Natural killer cell (primary cell): Measurements from ENCODE around the gene BTBD18. TPM values are rescaled to one million over a fixed set of nuclear protein-coding genes. Genes with fewer than 3 reads are reported as not detected.

Source experiments
- ATAC-seq, 3 donors: fragments of 150-1000 bp in 2 of 3; fragments of 200-7000 bp in 1 of 3; cut with Tn5 transposase; 1 replicate in 1 of 3; 2 replicates in 2 of 3; pipeline ENCODE4 v1.10.0; 2021; ENCODE audit warnings: mild to moderate bottlenecking in 2 of 3, moderate library complexity in 2 of 3
- DNase-seq, 2 donors: peaks; one replicate each; pipeline versions ENCODE4 v3.0.0 to v3.0.0-alpha.2; 2013 to 2021; ENCODE audit warnings: mixed read lengths in 1 of 2
- H3K27ac ChIP-seq: one replicate; pipeline ENCODE4 v1.5.1; 2013; ENCODE audit warnings: mild to moderate bottlenecking, low read length
- H3K27me3 ChIP-seq: one replicate; pipeline ENCODE4 v1.6.1; 2013; ENCODE audit warnings: low read length; ENCODE audit not compliant: control insufficient read depth, insufficient read depth
- H3K36me3 ChIP-seq: one replicate; pipeline ENCODE4 v1.6.1; 2013; ENCODE audit warnings: low read length; ENCODE audit not compliant: control insufficient read depth, insufficient read depth
- H3K4me1 ChIP-seq: one replicate; pipeline ENCODE4 v1.6.1; 2013; ENCODE audit warnings: low read length; ENCODE audit not compliant: control insufficient read depth, insufficient read depth
- H3K4me3 ChIP-seq: one replicate; pipeline ENCODE4 v1.5.1; 2013; ENCODE audit warnings: low read length
- H3K9me3 ChIP-seq: one replicate; pipeline ENCODE4 v1.6.1; 2013; ENCODE audit warnings: low read length; ENCODE audit not compliant: control insufficient read depth, insufficient read depth
- H3K27ac Mint-ChIP-seq, 2 donors: one replicate each; pipeline ENCODE4 v1.8.0; 2022; ENCODE audit warnings: mild to moderate bottlenecking in 2 of 2, mixed read lengths in 2 of 2, moderate library complexity in 1 of 2
- H3K27me3 Mint-ChIP-seq, 2 donors: one replicate each; pipeline ENCODE4 v1.8.0; 2022; ENCODE audit warnings: low read depth in 2 of 2, mixed read lengths in 2 of 2
- H3K36me3 Mint-ChIP-seq: one replicate; pipeline ENCODE4 v1.8.0; 2022; ENCODE audit warnings: mixed read lengths
- H3K4me1 Mint-ChIP-seq, 2 donors: one replicate each; pipeline ENCODE4 v1.8.0; 2022; ENCODE audit warnings: mixed read lengths in 2 of 2
- H3K4me3 Mint-ChIP-seq: one replicate; pipeline ENCODE4 v1.8.0; 2022; ENCODE audit warnings: mild to moderate bottlenecking, moderate library complexity, mixed read lengths
- H3K9me3 Mint-ChIP-seq, 2 donors: one replicate each; pipeline ENCODE4 v1.8.0; 2022; ENCODE audit warnings: mixed read lengths in 2 of 2
- CTCF ChIP-seq: fragments of 200-600 bp; IDR thresholded peaks from one replicate; pipeline ENCODE4 v1.8.0; 2022; ENCODE audit warnings: antibody characterized with exemption
- WGBS: methylation state at CpG from one replicate; pipeline ENCODE4 v1.1.7; 2013; ENCODE audit warnings: missing lambda C conversion rate; ENCODE audit not compliant: insufficient coverage; 5-methylcytosine and 5-hydroxymethylcytosine counted together
- intact Hi-C: fragments of 100-400 bp; cut with micrococcal nuclease; formaldehyde crosslinking; loops from one replicate; pipeline ENCODE4 v1.14.2; 2022
- total RNA-seq, 4 donors: library from RNA; stranded (reverse); fragments of 120-200 nt in 1 of 4; gene quantifications; one replicate each; pipeline versions ENCODE4 v1.2.3 to v1.2.4, GENCODE V29; 2013 to 2022

The BTBD18 gene
- total RNA-seq, 3 donors from 2014 or later (not counting 1 experiment from before 2014, with no cell fraction given) = not detected

GRCh38 chr11:57764972-57765371, 13.4 kb upstream of the BTBD18 start:
- no peak overlapping the region for H3K4me3 Mint-ChIP-seq
- 63% methylated on average over 1 of the region's 2 CpGs for WGBS
- peaks cover 5 to 11% of the 10 kb centered on the region in 2 donors for H3K4me1 Mint-ChIP-seq
- Histone ChIP-seq H3K4me3 (no peak overlapping the region), H3K4me1 (no peaks in the 10 kb centered on the region), H3K27ac (no peak overlapping the region), H3K9me3 (no peaks in the 10 kb centered on the region), H3K36me3 (no peaks in the 10 kb centered on the region), H3K27me3 (no peaks in the 10 kb centered on the region)
- H3K36me3 Mint-ChIP-seq = no peaks in the 10 kb centered on the region
- DNase-seq = no peak
- no peak overlapping the region for H3K27ac Mint-ChIP-seq
- intact Hi-C loops = no loop called here
- H3K27me3 Mint-ChIP-seq = peaks cover 8 to 18% of the 10 kb centered on the region in 2 donors
- TF ChIP-seq CTCF = no peak
- no peaks in the 10 kb centered on the region for H3K9me3 Mint-ChIP-seq
- ATAC-seq = no peak

- no peak overlapping the region for H3K4me3 ChIP-seq
- 75% methylated on average over 2 of the region's 2 CpGs for WGBS
- no peak for TF ChIP-seq CTCF
- Mint-ChIP-seq H3K4me1 (peaks cover 5 to 11% of the 10 kb centered on the region in 2 donors), H3K27ac (no peak overlapping the region), H3K4me3 (no peak overlapping the region), H3K27me3 (peaks cover 8 to 18% of the 10 kb centered on the region in 2 donors), H3K9me3 (no peaks in the 10 kb centered on the region), H3K36me3 (no peaks in the 10 kb centered on the region)
- H3K27me3 ChIP-seq = no peaks in the 10 kb centered on the region
- H3K36me3 ChIP-seq = no peaks in the 10 kb centered on the region
- intact Hi-C loops = no loop called here
- no peaks in the 10 kb centered on the region for H3K4me1 ChIP-seq
- DNase-seq (no peak), ATAC-seq (no peak)
- H3K9me3 ChIP-seq = no peaks in the 10 kb centered on the region
- H3K27ac ChIP-seq = no peak overlapping the region
These were observed 12.9 kb upstream of the BTBD18 start for GRCh38 chr11:57764566-57764965.

- Histone ChIP-seq H3K27me3 (no peaks in the 10 kb centered on the region), H3K9me3 (no peaks in the 10 kb centered on the region), H3K27ac (no peak overlapping the region), H3K4me3 (no peak overlapping the region), H3K4me1 (no peaks in the 10 kb centered on the region), H3K36me3 (no peaks in the 10 kb centered on the region)
- no peak for ATAC-seq
- H3K36me3 Mint-ChIP-seq = no peaks in the 10 kb centered on the region
- H3K27me3 Mint-ChIP-seq = peaks cover 8 to 18% of the 10 kb centered on the region in 2 donors
- intact Hi-C loops = no loop called here
- DNase-seq = no peak
- no peaks in the 10 kb centered on the region for H3K9me3 Mint-ChIP-seq
- peaks cover 5 to 11% of the 10 kb centered on the region in 2 donors for H3K4me1 Mint-ChIP-seq
- H3K27ac Mint-ChIP-seq = no peak overlapping the region
- no peak overlapping the region for H3K4me3 Mint-ChIP-seq
- 91% methylated on average over 4 of the region's 4 CpGs for WGBS
- TF ChIP-seq CTCF = no peak
These were observed 12.4 kb upstream of the BTBD18 start for GRCh38 chr11:57764021-57764420.

GRCh38 chr11:57763568-57763967, 11.9 kb upstream of the BTBD18 start:
- Mint-ChIP-seq H3K27me3 (peaks cover 8 to 18% of the 10 kb centered on the region in 2 donors), H3K4me3 (no peak overlapping the region), H3K36me3 (no peaks in the 10 kb centered on the region), H3K9me3 (no peaks in the 10 kb centered on the region), H3K4me1 (peaks cover 5 to 11% of the 10 kb centered on the region in 2 donors), H3K27ac (no peak overlapping the region)
- no peak overlapping the region for H3K4me3 ChIP-seq
- no peaks in the 10 kb centered on the region for H3K4me1 ChIP-seq
- ATAC-seq (no peak), DNase-seq (no peak)
- TF ChIP-seq CTCF = no peak
- H3K9me3 ChIP-seq = no peaks in the 10 kb centered on the region
- H3K27me3 ChIP-seq = no peaks in the 10 kb centered on the region
- no peak overlapping the region for H3K27ac ChIP-seq
- intact Hi-C loops = no loop called here
- WGBS = 80% methylated on average over 1 of the region's 1 CpG
- no peaks in the 10 kb centered on the region for H3K36me3 ChIP-seq
